Right ventricle myocardium inferior (tissue), 1 donor: Measurements from ENCODE around the gene FGD3. TPM values are rescaled to one million over a fixed set of nuclear protein-coding genes. Genes with fewer than 3 reads are reported as not detected.
A peak's percentile ranks its signal among the peaks of the same experiment; 100 is the strongest.

Experiments used
- ATAC-seq: fragments of 200-7000 bp; cut with Tn5 transposase; one replicate; pipeline ENCODE4 v1.9.1; 2020; ENCODE audit warnings: mild to moderate bottlenecking, moderate library complexity
- DNase-seq: peaks from one replicate; pipeline ENCODE4 v3.0.0; 2021; ENCODE audit errors: missing footprints
- intact Hi-C: fragments of 100-400 bp; cut with DNase I; formaldehyde crosslinking; loops from one replicate; pipeline ENCODE4 v1.11.0; 2022
- total RNA-seq: library from RNA; stranded (reverse); fragmentation: NEBNext Ultra II Directional; extraction: Animal tissue kit (Norgen Biotek cat#: 25700); gene quantifications from one replicate; pipeline ENCODE4 v1.2.1, GENCODE V29; 2021
- donor health status: DM: no; HTN: yes; CAD: no; lungs with severe emphysema.

Gene FGD3
- total RNA-seq, 1 donor from 2014 or later = 3.0 TPM

DNA sequence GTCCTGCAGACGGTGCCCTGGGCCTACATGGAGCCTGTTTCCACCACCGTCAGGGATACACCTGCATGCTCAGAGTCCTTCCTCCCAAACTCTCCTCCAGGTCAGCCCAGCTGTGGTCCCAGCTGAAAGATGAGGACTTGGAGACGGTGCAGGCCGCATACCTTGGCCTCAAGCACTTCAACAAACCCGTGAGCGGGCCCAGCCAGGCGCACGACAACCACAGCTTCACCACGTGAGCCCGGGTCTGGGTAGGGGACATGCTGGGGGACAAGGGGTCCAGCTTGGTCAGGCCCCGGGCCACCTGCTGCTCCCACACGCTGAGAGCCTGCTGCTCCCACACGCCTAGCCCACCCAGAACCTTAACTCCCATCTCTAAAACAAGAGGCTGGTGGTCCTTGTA lies 132.0 kb downstream of the FGD3 start:
- ATAC-seq (no peak), DNase-seq (peak; percentile 15)
- intact Hi-C loops = no loop called here

DNA sequence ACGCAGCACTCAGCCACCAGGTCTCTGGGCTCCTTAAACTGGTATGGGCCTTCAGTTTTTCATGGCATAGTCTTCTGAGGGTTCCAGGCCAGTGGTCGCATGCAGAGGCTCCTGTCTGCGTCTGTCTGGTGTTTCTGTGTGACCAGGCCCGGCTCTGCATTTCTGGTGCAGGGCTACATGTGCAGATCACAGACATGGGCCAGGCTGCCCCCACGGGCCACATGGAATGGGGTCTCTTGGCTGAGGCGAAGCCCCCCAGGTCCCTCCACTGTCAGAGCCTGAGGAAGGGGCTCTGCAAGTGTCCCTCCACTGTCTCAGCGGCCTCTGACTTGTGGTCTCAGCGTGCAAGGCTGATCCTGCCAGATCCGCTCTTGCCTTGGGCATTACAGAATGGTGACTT lies 133.1 kb downstream of the FGD3 start:
- intact Hi-C loops = no loop called here
- ATAC-seq (no peak), DNase-seq (no peak)

DNA sequence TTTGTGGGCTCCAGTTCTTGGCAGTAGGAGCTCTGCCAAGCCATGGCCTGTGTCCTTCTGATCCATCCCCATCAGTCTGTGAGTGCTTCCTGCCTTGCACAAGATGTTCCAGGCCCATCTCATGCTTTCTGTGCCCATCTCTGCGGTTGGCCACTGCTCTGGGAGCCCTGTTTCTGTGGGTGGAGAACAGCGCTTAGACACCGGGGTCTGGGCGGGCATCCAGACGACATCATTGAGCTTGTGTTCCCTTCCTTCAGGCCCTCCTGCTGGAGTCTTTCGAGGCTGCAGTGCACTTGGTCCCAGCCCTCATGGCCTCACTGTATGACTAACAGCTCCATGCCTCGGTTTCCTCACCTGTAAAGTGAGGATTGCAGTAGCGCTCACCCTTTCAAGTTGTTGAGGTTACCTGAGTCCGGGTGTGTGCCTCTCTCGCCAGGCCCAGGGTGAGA lies 133.8 kb downstream of the FGD3 start:
- ATAC-seq (no peak), DNase-seq (peak; percentile 13)
- intact Hi-C loops = no loop called here

DNA sequence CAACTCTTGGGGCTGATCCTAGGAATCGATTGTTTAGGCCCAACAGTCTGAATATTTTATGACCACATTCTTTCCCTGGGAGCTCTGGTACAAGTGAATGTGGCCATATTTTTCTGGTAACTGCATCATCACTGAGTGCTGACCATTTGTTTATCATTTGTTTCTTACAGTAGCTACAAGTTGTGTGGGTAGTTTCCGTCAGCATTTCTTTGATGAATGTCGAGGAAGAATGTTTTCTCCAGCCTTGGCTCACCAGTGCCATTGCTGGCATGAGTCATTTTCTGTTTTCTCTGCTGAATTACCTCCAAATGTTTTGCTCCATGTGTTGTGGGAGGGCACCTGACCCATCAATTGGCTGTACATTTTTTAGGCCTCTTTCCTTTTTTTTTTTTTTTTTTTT lies 134.6 kb downstream of the FGD3 start:
- DNase-seq (no peak), ATAC-seq (no peak)
- intact Hi-C loops = no loop called here

DNA sequence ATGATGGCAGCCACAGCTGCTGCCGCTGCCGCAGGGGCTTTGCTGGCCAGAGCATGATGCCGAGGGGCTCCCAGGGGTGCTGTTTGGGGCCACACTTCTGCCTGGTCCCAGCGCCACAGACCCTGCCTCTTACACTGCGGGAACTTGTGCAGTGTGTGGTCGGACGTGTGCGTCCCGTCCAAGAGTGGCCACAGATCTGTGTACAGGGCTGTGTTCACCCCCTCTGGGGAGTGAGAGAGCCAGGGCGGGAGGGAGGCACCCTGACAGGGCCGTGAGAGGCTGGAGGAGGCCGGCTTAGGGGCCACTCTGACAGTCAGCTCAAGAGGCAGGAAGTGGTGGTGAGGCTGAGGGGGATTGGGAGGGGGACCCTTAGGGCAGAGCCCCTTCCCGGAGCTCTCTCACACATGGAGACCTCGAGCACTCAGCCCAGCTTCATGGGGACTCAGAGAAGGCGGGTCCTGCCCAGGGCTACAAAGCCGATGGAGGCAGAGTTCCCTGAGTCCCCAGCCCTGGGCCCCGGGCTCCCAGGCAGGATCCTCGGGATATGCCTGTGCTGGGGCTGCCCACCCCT lies 135.6 kb downstream of the FGD3 start:
- ATAC-seq = no peak
- peak; percentile 28 for DNase-seq
- intact Hi-C loops = no loop called here

DNA sequence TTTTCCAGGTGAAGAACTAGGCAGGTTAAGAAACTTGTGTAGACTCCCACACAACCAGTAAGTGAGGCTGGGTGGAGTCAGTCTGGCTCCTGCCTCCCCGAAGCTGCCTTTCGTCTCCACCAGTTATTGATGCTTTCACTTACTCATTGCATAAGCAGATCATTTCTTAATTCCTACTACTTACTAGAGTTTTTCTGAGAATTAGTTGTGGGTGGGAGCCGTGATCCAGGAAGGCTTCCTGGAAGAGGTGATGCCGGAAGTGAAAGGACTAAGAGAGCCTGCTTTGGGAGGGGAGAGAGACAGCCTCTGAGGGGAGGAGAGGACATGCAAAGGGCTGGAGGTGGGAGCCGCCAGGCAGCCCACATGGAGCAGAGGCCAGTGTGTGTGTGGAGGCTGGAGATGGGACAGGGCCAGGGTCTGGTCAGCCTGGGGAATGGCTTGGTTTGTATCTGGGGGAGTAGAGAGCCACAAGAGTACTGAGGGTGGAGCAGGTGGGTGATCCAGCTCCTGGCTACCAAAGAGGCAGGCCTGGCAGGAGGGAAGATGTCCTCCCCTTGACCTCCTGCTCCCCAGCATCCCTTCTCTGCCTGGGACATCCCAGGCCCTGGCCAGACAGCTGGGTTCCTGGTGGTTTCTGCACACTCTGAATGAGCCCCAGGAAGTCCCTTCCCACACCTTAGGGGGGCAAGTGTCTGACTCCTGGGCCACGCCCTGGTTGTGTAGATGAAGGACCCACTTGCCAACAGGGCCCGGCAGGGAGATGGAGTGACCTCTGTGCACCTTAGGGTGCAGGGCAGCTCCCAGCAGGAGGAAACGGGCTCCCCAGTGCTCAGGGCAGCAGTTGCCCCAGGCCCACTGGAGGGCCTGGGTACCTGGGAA lies 136.5 kb downstream of the FGD3 start:
- ATAC-seq (no peak), DNase-seq (peak; percentile 14)
- intact Hi-C loops = no loop called here

DNA sequence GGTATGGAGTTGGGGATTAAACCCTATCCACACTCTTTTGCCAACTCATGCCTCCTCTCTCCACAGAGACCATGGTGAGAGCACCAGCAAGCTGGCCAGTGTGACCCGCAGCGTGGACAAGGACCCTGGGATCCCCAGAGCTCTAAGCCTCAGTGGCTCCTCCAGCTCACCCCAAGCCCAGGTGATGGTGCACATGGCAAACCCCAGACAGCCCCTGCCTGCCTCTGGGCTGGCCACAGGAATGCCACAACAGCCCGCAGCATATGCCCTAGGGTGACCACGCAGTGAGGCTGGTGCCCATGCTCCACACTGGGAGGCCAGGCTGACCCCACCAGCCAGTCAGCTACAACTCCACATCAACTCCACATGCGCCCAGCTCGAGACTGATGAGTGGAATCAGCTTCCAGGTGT lies 137.2 kb downstream of the FGD3 start:
- intact Hi-C loops = no loop called here
- no peak for DNase-seq
- ATAC-seq = no peak

DNA sequence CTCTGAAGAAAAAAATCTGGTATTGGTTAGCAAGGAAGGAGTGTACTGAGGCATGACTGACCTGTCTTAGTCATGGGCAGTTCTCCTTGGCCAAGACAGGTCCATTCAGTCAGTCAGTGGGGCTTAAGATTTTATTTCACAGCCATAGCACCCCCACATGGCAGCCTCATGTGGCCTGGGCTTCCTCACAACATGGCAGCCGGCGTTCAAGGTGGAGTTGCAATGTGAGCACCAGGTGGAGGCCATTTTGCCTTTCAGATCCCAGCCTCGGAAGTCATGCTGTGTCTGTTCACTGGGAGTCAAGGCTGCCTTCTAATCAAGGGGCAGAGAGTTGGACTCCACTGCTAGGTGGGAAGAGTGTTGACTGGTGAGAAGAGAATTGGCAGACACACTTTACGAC lies 138.4 kb downstream of the FGD3 start:
- DNase-seq = no peak
- no peak for ATAC-seq
- intact Hi-C loops = no loop called here

Other genes starting within 250 kb of the FGD3 start
- 33.8 TPM for gene BICD2, start 182.7 kb upstream of the FGD3 start, total RNA-seq
- 4.3 TPM for gene ZNF484, start 69.5 kb upstream of the FGD3 start, total RNA-seq
- gene SUSD3, start 111.2 kb downstream of the FGD3 start, total RNA-seq = 1.7 TPM
- 27.1 TPM for gene CARD19, start 148.7 kb downstream of the FGD3 start, total RNA-seq
- 55.5 TPM for gene NINJ1, start 186.7 kb downstream of the FGD3 start, total RNA-seq
- gene WNK2, start 236.6 kb downstream of the FGD3 start, total RNA-seq = 200 TPM